ENCODE results near the gene USP16. TPM values are rescaled to one million over a fixed set of nuclear protein-coding genes. Genes with fewer than 3 reads are reported as not detected.

Gene USP16
- total and polyA plus RNA-seq, 2 of the 13 experiments (the other 11 are each of a cell fraction or from before 2014, with no cell fraction given) = 16.5 to 46.9 TPM

GRCh38 chr21:29084372-29084771 lies 59.9 kb downstream of the USP16 start (continued):
- TF ChIP-seq NFAT5 (CRISPR knock-in tag; IDR thresholded peaks at IDR 0.05) (no peak), ATF3 (CRISPR knock-in tag; IDR thresholded peaks at IDR 0.05) (no peak), ZNF512 (CRISPR knock-in tag; IDR thresholded peaks at IDR 0.05) (no peak), HOXA9 (CRISPR knock-in tag; IDR thresholded peaks at IDR 0.05; ENCODE audit: borderline replicate concordance) (no peak), ZNF564 (CRISPR knock-in tag; IDR thresholded peaks at IDR 0.05) (no peak), AHR (CRISPR knock-in tag; IDR thresholded peaks at IDR 0.05) (no peak), THAP9 (CRISPR knock-in tag; IDR thresholded peaks at IDR 0.05; ENCODE audit: borderline replicate concordance) (no peak), ZNF407 (CRISPR knock-in tag; IDR thresholded peaks at IDR 0.05; ENCODE audit: not compliant biosample characterization) (no peak), CBX1 (IDR thresholded peaks at IDR 0.05; ENCODE audit: low read depth) (no peak)

All from HepG2 (cell line).